Aorta (tissue), 5 donors: ENCODE results near the gene UGT1A5. TPM values are rescaled to one million over a fixed set of nuclear protein-coding genes. Genes with fewer than 3 reads are reported as not detected.

Experiments used
- ATAC-seq: fragments of 200-7000 bp; cut with Tn5 transposase; one replicate; pipeline ENCODE4 v1.9.1; 2022; ENCODE audit warnings: moderate library complexity; ENCODE audit not compliant: low FRiP score
- DNase-seq, 2 donors: peaks; one replicate each; pipeline ENCODE4 v3.0.0-alpha.2; 2020
- H3K27ac ChIP-seq, 2 donors: one replicate each; pipeline ENCODE4 v1.5.1; 2013; ENCODE audit warnings: low read length in 2 of 2, mild to moderate bottlenecking in 2 of 2, moderate library complexity in 2 of 2, control low read depth in 1 of 2, inconsistent platforms in 1 of 2, low read depth in 1 of 2
- H3K27me3 ChIP-seq, 2 donors: one replicate each; pipeline ENCODE4 v1.6.1; 2013; ENCODE audit warnings: control low read depth in 1 of 2, low read length in 1 of 2, mild to moderate bottlenecking in 1 of 2, moderate library complexity in 1 of 2; ENCODE audit not compliant: insufficient read depth in 2 of 2, control insufficient read depth in 1 of 2
- H3K36me3 ChIP-seq, 2 donors: one replicate each; pipeline ENCODE4 v1.6.1; 2013; ENCODE audit warnings: control low read depth in 1 of 2, low read length in 1 of 2, mild to moderate bottlenecking in 1 of 2; ENCODE audit not compliant: insufficient read depth in 2 of 2, control insufficient read depth in 1 of 2
- H3K4me1 ChIP-seq, 2 donors: one replicate each; pipeline ENCODE4 v1.6.1; 2013; ENCODE audit warnings: low read length in 2 of 2, control low read depth in 1 of 2, mild to moderate bottlenecking in 1 of 2, moderate library complexity in 1 of 2; ENCODE audit not compliant: insufficient read depth in 2 of 2, control insufficient read depth in 1 of 2
- H3K4me3 ChIP-seq, 2 donors: one replicate each; pipeline ENCODE4 v1.5.1; 2013; ENCODE audit warnings: low read length in 2 of 2, control low read depth in 1 of 2, mild to moderate bottlenecking in 1 of 2
- H3K9me3 ChIP-seq: one replicate; pipeline ENCODE4 v1.6.1; 2013; ENCODE audit warnings: mild to moderate bottlenecking, low read length; ENCODE audit not compliant: control insufficient read depth
- WGBS, 2 donors: extraction: QIAGEN DNeasy Blood & Tissue Kit; methylation state at CpG; one replicate each; pipeline ENCODE4 v1.1.7; 2013; 5-methylcytosine and 5-hydroxymethylcytosine counted together
- intact Hi-C, 2 donors: fragments of 100-400 bp; cut with DNase I; formaldehyde crosslinking; loops; one replicate each; pipeline versions ENCODE4 v1.14.2 to v1.15.0; 2022
- polyA plus RNA-seq, 2 donors: library from polyadenylated mRNA; stranded (reverse); fragments of 200-250 nt; gene quantifications; one replicate each; pipeline ENCODE4 v1.2.3, GENCODE V29; 2013
- total RNA-seq, 2 donors: library from RNA; stranded (reverse); fragmentation: NEBNext Ultra II Directional; extraction: Animal tissue kit (Norgen Biotek cat#: 25700); gene quantifications; one replicate each; pipeline ENCODE4 v1.2.1, GENCODE V29; 2021
- donor health status: healthy with polysubstance abuse.
- donor health status: Bipolar disorder and iron deficiency.
- donor health status: DM: no; HTN: no; CAD: no.
- donor health status: DM: no; HTN: no; CAD: no.
- donor health status: DM: yes; HTN: yes; CAD: no.

UGT1A5 gene
- total and polyA plus RNA-seq, 4 donors, result not detected

DNA sequence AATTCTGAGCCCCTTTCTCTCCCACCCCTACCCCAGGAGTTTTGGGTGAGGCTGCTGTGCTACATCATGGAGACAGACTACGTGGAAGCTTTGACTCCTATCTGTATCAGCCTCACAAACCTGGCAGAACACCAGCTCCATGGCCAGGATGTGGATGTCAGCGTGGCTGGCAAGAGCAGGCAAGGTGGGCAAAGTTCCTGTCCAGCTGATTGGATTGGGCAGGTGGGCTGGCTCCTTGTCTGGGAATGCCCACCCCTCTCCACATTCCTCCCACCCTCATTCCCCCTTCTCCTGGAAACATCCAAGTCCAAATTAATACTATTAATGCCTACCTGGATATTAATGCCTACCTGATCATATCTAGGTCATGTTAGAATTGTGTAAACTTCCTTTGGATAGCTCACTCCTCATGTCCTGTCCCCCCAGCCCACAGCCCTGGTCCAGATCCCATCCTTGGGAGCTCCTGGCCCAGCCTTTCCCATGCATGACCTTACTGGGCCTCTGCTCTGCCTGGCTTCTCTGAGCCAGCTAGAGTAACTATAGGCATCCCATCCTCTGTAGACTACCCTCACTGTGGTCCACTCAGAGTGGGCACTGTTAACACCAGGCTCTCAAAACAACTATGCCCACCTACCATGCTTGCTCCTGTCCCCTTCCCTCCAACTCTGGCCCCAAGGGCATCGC lies 89.6 kb downstream of the UGT1A5 start:
- Histone ChIP-seq H3K9me3 (no peaks in the 10 kb centered on the region), H3K27ac (no peak overlapping the region), H3K4me3 (no peak overlapping the region), H3K27me3 (no peaks in the 10 kb centered on the region), H3K4me1 (no peaks in the 10 kb centered on the region), H3K36me3 (no peaks in the 10 kb centered on the region)
- 67 to 75% methylated on average over 3 of the region's 3 CpGs for WGBS, 2 donors
- DNase-seq, result no peak
- ATAC-seq, result no peak
- intact Hi-C loops, result no loop called here

DNA sequence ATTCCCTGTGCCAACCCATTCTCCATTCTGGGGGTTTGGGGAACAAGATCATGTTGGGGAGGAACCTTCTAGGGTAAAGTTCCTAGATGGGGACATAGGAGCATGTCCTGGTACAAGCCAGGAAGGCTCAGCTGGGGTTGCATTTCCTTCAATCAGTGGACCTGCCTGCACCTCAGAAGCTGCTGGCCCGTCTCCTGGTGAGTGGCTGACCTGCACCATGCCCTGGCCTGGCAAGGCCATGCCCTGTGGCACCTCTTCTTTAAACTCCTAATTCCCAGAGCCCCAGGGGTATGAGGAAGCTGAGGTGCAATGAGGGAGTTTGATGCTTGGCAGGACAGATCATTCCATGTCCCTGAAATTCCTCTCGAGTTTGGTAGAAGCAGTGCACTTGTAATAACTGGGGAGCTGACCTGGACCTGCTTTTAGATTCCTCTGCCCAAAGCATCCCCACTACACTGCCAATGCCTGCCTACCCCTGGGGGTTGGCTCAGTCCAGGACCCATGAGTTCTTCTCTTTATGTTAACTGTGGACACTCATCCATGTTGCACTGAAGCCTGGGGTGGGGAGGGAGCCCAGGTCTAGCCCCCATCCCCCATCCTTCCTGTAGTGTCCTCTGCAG lies 90.7 kb downstream of the UGT1A5 start:
- Histone ChIP-seq H3K4me1 (no peaks in the 10 kb centered on the region), H3K36me3 (no peaks in the 10 kb centered on the region), H3K9me3 (no peaks in the 10 kb centered on the region), H3K27ac (no peak overlapping the region), H3K4me3 (no peak overlapping the region), H3K27me3 (no peaks in the 10 kb centered on the region)
- ATAC-seq, result no peak
- WGBS, 2 donors, result 72 to 84% methylated on average over 2 of the region's 2 CpGs
- no peak for DNase-seq
- intact Hi-C loops, result no loop called here

DNA sequence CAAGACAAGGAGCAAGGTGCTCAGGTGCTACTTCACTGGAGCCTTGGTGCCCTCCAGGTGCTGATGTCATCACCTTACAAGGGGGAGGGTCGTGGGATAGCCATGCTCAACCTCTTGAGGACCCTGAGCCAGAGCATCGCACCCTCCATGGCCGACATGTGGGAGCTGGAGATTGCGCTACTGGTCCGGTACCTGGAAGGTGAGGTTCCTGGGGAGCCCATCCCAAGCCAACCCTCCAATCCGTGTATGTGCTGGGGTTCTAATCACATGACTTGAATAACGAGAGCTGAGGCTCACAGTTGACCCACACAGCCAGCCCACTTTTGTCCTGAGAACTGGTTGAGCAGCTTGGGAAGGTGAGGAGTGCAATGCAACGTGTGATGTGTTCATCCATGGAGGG lies 91.3 kb downstream of the UGT1A5 start:
- H3K36me3 ChIP-seq, result no peaks in the 10 kb centered on the region
- intact Hi-C loops, result no loop called here
- 68 to 70% methylated on average over 8 of the region's 8 CpGs for WGBS, 2 donors
- DNase-seq, result peak in 1 of 2 donors; percentile 48
- no peaks in the 10 kb centered on the region for H3K9me3 ChIP-seq
- H3K27ac ChIP-seq, result no peak overlapping the region
- no peak for ATAC-seq
- no peaks in the 10 kb centered on the region for H3K27me3 ChIP-seq
- no peak overlapping the region for H3K4me3 ChIP-seq
- H3K4me1 ChIP-seq, result no peaks in the 10 kb centered on the region

DNA sequence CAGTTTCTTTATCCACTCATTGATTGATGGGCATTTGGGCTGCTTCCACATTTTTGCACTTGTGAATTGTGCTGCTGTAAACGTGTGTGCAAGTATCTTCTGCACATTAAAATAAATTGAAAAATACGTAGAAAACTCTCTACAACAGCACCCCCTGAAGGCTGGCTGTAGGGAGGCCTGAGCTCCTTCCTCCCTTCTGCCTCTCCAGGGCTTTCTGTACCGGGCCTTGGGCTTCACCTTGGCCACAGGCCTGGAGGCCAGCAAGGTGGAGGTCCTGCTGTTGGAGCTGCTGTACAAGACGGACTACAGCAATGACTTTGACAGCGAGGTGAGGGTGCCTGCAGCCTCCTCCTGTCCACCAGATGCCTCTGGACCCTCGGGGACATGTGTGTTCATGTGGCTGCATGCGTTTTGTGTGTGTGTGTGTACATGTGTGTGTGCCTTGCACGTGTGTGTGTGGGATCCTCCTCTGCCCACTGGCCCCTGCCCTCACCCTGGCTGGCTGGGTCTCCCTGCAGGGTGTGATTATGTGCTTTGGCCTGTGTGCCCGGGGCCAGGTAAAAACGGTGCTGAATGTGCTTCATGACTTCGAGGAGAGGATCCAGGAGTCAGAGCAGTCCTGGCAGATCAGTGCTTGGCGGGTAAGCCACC lies 94.6 kb downstream of the UGT1A5 start:
- H3K4me3 ChIP-seq, result no peak overlapping the region
- intact Hi-C loops, result no loop called here
- no peaks in the 10 kb centered on the region for H3K36me3 ChIP-seq
- no peak overlapping the region for H3K27ac ChIP-seq
- no peaks in the 10 kb centered on the region for H3K4me1 ChIP-seq
- 73 to 74% methylated on average over 12 of the region's 12 CpGs for WGBS, 2 donors
- ATAC-seq (peak; percentile 9), DNase-seq (peak in 1 of 2 donors; percentile 47)
- H3K9me3 ChIP-seq, result no peaks in the 10 kb centered on the region
- H3K27me3 ChIP-seq, result no peaks in the 10 kb centered on the region

DNA sequence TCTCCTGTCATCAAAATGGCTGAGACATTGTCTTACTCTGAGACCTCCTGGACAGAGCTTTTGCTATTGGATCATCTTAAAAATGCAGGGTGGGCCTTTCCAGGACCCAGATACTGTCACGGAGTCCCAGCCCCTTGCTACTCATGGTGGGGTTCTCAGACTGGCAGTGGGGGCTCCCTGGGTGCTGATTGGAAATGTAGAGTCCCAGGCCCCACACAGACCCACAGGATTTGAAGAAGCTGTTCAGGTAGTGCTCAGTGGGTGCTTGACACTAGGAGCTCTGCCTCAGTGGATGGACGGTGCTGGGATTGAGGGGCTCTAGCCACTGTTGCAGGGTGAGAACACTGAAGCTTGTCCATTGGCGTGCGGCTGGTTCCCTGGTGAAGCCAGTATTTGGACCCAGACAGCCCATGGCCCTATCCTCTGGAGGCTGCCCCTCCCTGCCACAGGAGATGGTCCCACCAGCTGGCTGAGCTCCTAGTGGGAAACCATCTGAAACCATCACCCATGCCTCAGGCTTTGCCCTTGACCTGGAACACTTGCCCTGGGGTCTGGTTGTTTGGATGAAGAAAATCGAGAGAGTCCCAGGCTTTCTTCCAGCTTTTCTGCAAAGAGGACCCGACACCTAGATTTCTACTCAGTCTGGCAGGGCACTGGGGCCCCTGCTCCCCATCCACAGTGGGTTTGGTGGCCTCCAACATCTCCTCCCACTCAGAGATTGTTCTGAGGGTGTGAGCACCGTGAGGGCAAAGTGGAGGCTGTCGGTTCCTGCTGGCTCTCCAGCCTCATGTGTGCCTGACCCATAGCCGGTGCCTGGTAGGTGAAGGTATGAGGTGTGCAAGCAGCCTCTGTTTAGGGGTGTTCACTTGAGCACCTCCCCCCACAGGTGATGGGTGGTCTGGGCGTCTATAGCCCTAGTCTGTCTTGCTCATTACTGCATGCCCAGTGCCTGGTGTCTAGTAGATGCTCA lies 95.5 kb downstream of the UGT1A5 start:
- no peaks in the 10 kb centered on the region for H3K9me3 ChIP-seq
- no peak overlapping the region for H3K27ac ChIP-seq
- H3K4me1 ChIP-seq, result no peaks in the 10 kb centered on the region
- 75 to 79% methylated on average over 10 of the region's 10 CpGs for WGBS, 2 donors
- intact Hi-C loops, result no loop called here
- no peaks in the 10 kb centered on the region for H3K36me3 ChIP-seq
- no peaks in the 10 kb centered on the region for H3K27me3 ChIP-seq
- DNase-seq (peak in 1 of 2 donors; percentile 55), ATAC-seq (no peak)
- H3K4me3 ChIP-seq, result no peak overlapping the region

DNA sequence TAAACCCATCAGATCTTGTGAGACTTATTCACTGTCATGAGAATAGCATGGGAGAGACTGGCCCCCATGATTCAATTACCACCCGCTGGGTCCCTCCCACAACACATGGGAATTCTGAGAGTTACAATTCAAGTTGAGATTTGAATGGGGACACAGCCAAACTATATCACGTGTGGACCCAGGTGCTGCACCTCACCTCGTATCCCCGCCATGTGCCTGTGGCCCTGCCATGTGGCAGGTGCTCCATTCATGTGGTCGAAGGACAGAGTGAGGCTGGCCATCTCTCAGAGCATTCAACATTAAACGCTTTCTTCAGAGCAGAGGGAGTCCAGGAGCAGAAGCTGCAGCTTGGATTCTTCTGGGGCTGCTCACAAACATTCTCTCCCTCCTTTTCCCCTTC lies 97.7 kb downstream of the UGT1A5 start:
- ATAC-seq (no peak), DNase-seq (no peak)
- Histone ChIP-seq H3K4me3 (no peak overlapping the region), H3K27ac (no peak overlapping the region), H3K27me3 (no peaks in the 10 kb centered on the region), H3K36me3 (no peaks in the 10 kb centered on the region), H3K4me1 (no peaks in the 10 kb centered on the region), H3K9me3 (no peaks in the 10 kb centered on the region)
- 84 to 88% methylated on average over 6 of the region's 6 CpGs for WGBS, 2 donors
- intact Hi-C loops, result no loop called here

DNA sequence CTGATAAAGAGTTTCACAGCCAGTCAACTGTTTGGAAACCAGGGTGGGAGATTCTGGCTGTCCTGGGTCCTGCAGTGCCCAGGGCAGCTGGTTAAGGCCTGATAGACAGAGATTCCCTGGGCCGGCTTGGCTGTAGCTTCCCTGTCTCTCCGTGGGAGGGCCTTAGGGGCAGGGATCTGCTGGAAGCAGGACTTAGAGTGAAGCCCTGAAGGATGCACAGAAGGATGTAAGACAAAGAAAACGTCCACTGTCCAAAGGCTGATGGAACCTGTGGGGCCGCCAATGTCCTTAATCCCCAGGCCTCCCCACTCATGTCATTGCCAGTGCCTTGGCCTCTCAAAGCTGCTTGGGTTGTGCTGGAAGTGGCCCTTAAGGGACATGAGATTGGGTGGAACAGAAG lies 98.4 kb downstream of the UGT1A5 start:
- no peaks in the 10 kb centered on the region for H3K36me3 ChIP-seq
- 78 to 84% methylated on average over 4 of the region's 4 CpGs for WGBS, 2 donors

DNA sequence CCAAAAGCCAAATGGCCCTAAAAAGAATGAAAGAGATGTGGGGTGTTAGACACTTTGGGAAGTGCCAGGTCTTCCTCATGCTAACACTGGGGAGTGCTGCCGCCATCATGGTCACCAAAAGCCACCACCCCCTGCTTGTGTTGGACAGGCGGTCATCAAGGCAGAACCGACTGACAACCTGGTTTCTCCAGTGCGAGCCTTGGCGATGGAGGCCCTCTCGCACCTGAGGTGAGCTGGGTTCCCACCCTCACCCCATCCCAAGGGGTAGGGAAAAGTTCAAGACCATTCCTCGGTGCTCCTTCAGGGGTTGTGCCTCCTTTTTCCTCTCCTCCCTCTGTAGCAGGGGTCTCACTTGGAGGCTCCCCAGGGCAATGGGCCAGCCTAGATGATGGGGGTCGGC lies 99.0 kb downstream of the UGT1A5 start:
- intact Hi-C loops, result no loop called here
- H3K36me3 ChIP-seq, result no peaks in the 10 kb centered on the region
- no peak overlapping the region for H3K27ac ChIP-seq
- DNase-seq, result peak; percentile 23 to 25
- no peaks in the 10 kb centered on the region for H3K27me3 ChIP-seq
- H3K9me3 ChIP-seq, result no peaks in the 10 kb centered on the region
- WGBS, 2 donors, result 91 to 95% methylated on average over 8 of the region's 8 CpGs
- no peak for ATAC-seq
- H3K4me1 ChIP-seq, result no peaks in the 10 kb centered on the region
- H3K4me3 ChIP-seq, result no peak overlapping the region

More for the DNA sequence above, 98.4 kb downstream of the UGT1A5 start:
- Histone ChIP-seq H3K4me1 (no peaks in the 10 kb centered on the region), H3K27ac (no peak overlapping the region), H3K9me3 (no peaks in the 10 kb centered on the region), H3K27me3 (no peaks in the 10 kb centered on the region), H3K4me3 (no peak overlapping the region)
- DNase-seq, result peak in 1 of 2 donors; percentile 34
- ATAC-seq, result no peak
- intact Hi-C loops, result no loop called here
